Prostate gland (tissue), 2 donors: ENCODE data around the gene APOM. TPM values are rescaled to one million over a fixed set of nuclear protein-coding genes. Genes with fewer than 3 reads are reported as not detected.
A peak's percentile ranks its signal among the peaks of the same experiment; 100 is the strongest.

Experiments
- DNase-seq: peaks from one replicate; pipeline ENCODE4 v3.0.0-alpha.2; 2019; ENCODE audit warnings: low spot score
- H3K27ac ChIP-seq, 2 donors: fragments of 200-600 bp; sonication (generic); 2 replicates each; pipeline ENCODE4 v1.5.1; 2017 to 2019
- H3K27me3 ChIP-seq: fragments of 200-600 bp; sonication (generic); replicated peaks from 2 replicates; pipeline ENCODE4 v1.5.1; 2019; ENCODE audit not compliant: insufficient read depth
- H3K36me3 ChIP-seq, 2 donors: fragments of 200-600 bp; sonication (generic); 1 replicate in 1 of 2; 2 replicates in 1 of 2; pipeline versions ENCODE4 v1.5.1 to v1.8.1; 2017 to 2019
- H3K4me1 ChIP-seq: fragments of 200-600 bp; sonication (generic); replicated peaks from 2 replicates; pipeline ENCODE4 v1.5.1; 2019
- H3K4me3 ChIP-seq, 2 donors: fragments of 200-600 bp; sonication (generic); 2 replicates each; pipeline ENCODE4 v1.5.1; 2017 to 2019
- H3K9me3 ChIP-seq: fragments of 200-600 bp; sonication (generic); 2 replicates; pipeline ENCODE4 v1.5.1; 2017
- CTCF ChIP-seq, 4 experiments: fragments of 200-600 bp in 2 of 4; fragments of 450-650 bp in 2 of 4; sonication (generic) in 2 of 4; IDR thresholded peaks; 1 replicate in 3 of 4; 2 replicates in 1 of 4; pipeline ENCODE4 v1.5.1; 2016 to 2019; ENCODE audit warnings: antibody characterized with exemption in 4 of 4, mild to moderate bottlenecking in 2 of 4, moderate library complexity in 2 of 4
- POLR2A ChIP-seq: fragments of 450-650 bp; IDR thresholded peaks from one replicate; pipeline ENCODE4 v1.6.1; 2016; ENCODE audit warnings: antibody characterized with exemption, mild to moderate bottlenecking
- POLR2AphosphoS5 ChIP-seq: sonication (generic); formaldehyde crosslinking; IDR thresholded peaks from one replicate; pipeline ENCODE4 v1.6.1; 2017; ENCODE audit warnings: antibody characterized with exemption
- WGBS: methylation state at CpG from one replicate; pipeline ENCODE4 v1.1.5; 2018; 5-methylcytosine and 5-hydroxymethylcytosine counted together
- intact Hi-C: fragments of 100-400 bp; cut with DNase I; formaldehyde crosslinking; loops from one replicate; pipeline ENCODE4 v1.14.2; 2022
- total RNA-seq, 2 donors: library from RNA; depleted of rRNA; stranded (reverse); fragments of >200 nt; gene quantifications; one replicate each; pipeline ENCODE4 v1.1.0, GENCODE V29; 2016

The APOM gene
- total RNA-seq, 2 donors from 2014 or later, result 1.6 to 6.8 TPM

- peak; percentile 87 for DNase-seq
- no peaks in the 10 kb centered on the region for H3K36me3 ChIP-seq
- intact Hi-C loops, result loop anchor here (5.0 kb wide), 4 partner anchors 47 to 267 kb away; partner anchors contain the start of genes CFB and DDAH2
- H3K4me3 ChIP-seq, result peak within 1 kb of the TSS; percentile 36 to 46
- H3K27me3 ChIP-seq, result no peaks in the 10 kb centered on the region
- 11% methylated on average over 17 of the region's 17 CpGs for WGBS
- H3K27ac ChIP-seq, result peak within 1 kb of the TSS; percentile 95
- H3K9me3 ChIP-seq, result no peaks in the 10 kb centered on the region
- H3K4me1 ChIP-seq, result peaks cover 4% of the 10 kb centered on the region
- peak; percentile 88 for TF ChIP-seq POLR2AphosphoS5
- TF ChIP-seq CTCF (IDR thresholded peaks at IDR 0.05), result peak; percentile 63 to 94 (median 79)
- TF ChIP-seq POLR2A, result no peak
Observed at GRCh38 chr6:31680226-31681134, 24.8 kb downstream of the APOM start, which contains the start of gene LY6G5C. TSS of gene LY6G5C (minus strand) at chr6:31681067. CDS start at chr6:31680373, 694 bp downstream.

DNA sequence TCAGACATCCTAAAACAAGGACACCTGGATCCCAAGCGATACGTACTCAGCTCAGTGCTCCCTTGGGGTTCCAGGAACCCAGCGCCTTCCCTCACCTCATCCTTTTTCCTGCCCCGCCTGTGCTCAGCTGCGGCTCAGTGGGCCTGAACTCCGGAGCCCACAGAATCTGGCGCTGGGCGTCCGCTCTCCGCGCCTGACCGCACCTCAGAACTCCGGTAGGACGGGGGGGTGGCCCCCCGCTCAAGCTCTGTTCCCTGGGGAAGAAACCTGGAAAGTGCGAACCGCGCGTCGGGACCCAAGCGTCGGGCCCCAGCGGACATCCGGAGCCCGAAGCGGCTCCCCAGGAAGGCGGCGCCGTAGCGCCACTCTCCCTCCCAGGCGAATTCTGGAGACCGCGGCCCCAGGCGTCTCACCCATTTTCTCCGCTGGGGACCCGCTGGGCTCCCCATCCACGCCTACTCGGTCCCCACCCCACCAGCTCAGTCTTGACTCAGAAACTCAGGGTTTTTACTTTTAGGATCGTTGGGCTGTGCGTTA is 25.5 kb downstream of the APOM start:
- TF ChIP-seq CTCF (IDR thresholded peaks at IDR 0.05) (peak in 3 of 4 experiments; percentile 22 to 51 (median 48)), POLR2AphosphoS5 (no peak), POLR2A (peak; percentile 9)
- WGBS, result under 1% methylated on average over 33 of the region's 40 CpGs

DNA sequence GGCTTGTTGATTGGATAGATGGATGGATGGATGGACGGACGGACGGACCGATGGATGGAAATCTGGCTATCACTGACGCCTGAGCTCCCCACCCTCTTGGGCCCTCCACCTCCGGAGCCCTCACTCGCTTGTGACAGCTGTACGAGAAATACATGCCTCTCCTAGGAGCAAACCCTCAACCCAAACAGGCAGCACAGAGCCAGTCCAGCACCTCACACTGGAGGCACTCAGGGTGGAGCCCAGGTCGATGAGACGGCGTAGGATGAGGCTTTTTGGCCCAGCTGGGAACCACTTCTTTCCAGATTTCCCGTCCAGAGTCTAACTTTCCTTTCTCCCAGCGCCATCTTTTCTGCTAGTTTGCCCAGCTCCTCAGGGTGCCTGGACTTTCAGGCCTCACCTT is 27.9 kb downstream of the APOM start:
- TF ChIP-seq POLR2AphosphoS5 (no peak), CTCF (IDR thresholded peaks at IDR 0.05) (no peak), POLR2A (no peak)
- no peak for DNase-seq
- H3K27me3 ChIP-seq, result no peaks in the 10 kb centered on the region
- H3K9me3 ChIP-seq, result no peaks in the 10 kb centered on the region
- intact Hi-C loops, result loop anchor here (5.0 kb wide), 4 partner anchors 44 to 264 kb away; partner anchors contain the start of genes CFB and DDAH2
- H3K27ac ChIP-seq, result no peak overlapping the region
- no peak overlapping the region for H3K4me3 ChIP-seq
- WGBS, result 65% methylated on average over 13 of the region's 13 CpGs
- H3K36me3 ChIP-seq, result peaks cover 0 to 17% of the 10 kb centered on the region in 2 donors
- H3K4me1 ChIP-seq, result peaks cover 4% of the 10 kb centered on the region

More for the DNA sequence above, 25.5 kb downstream of the APOM start:
- Histone ChIP-seq H3K4me3 (peak overlapping the region; percentile 36 to 46), H3K9me3 (no peaks in the 10 kb centered on the region), H3K27ac (peak overlapping the region; percentile 95), H3K36me3 (no peaks in the 10 kb centered on the region), H3K27me3 (no peaks in the 10 kb centered on the region), H3K4me1 (peaks cover 4% of the 10 kb centered on the region)
- intact Hi-C loops, result loop anchor here (5.0 kb wide), 4 partner anchors 46 to 266 kb away; partner anchors contain the start of genes CFB and DDAH2
- DNase-seq, result peak; percentile 41

- TF ChIP-seq POLR2A (no peak), CTCF (IDR thresholded peaks at IDR 0.05) (no peak), POLR2AphosphoS5 (no peak)
- Histone ChIP-seq H3K4me1 (no peaks in the 10 kb centered on the region), H3K9me3 (no peaks in the 10 kb centered on the region), H3K27me3 (no peaks in the 10 kb centered on the region), H3K4me3 (no peak overlapping the region), H3K27ac (no peak overlapping the region), H3K36me3 (peaks cover 15 to 20% of the 10 kb centered on the region in 2 donors)
- 79% methylated on average over 5 of the region's 5 CpGs for WGBS
- no peak for DNase-seq
- intact Hi-C loops, result no loop called here
Observed at GRCh38 chr6:31686483-31686882, 30.8 kb downstream of the APOM start.
